ENCODE data around the gene ARHGEF11.
"Not testable (repeated sequence)": the region's sequence is repeated elsewhere in the genome, so short reads cannot be mapped to it uniquely, and the experiment has no call there.

ARHGEF11 gene, protein sequence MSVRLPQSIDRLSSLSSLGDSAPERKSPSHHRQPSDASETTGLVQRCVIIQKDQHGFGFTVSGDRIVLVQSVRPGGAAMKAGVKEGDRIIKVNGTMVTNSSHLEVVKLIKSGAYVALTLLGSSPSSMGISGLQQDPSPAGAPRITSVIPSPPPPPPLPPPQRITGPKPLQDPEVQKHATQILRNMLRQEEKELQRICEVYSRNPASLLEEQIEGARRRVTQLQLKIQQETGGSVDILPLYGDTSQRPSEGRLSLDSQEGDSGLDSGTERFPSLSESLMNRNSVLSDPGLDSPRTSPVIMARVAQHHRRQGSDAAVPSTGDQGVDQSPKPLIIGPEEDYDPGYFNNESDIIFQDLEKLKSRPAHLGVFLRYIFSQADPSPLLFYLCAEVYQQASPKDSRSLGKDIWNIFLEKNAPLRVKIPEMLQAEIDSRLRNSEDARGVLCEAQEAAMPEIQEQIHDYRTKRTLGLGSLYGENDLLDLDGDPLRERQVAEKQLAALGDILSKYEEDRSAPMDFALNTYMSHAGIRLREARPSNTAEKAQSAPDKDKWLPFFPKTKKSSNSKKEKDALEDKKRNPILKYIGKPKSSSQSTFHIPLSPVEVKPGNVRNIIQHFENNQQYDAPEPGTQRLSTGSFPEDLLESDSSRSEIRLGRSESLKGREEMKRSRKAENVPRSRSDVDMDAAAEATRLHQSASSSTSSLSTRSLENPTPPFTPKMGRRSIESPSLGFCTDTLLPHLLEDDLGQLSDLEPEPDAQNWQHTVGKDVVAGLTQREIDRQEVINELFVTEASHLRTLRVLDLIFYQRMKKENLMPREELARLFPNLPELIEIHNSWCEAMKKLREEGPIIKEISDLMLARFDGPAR (N-terminal part only)

DNA sequence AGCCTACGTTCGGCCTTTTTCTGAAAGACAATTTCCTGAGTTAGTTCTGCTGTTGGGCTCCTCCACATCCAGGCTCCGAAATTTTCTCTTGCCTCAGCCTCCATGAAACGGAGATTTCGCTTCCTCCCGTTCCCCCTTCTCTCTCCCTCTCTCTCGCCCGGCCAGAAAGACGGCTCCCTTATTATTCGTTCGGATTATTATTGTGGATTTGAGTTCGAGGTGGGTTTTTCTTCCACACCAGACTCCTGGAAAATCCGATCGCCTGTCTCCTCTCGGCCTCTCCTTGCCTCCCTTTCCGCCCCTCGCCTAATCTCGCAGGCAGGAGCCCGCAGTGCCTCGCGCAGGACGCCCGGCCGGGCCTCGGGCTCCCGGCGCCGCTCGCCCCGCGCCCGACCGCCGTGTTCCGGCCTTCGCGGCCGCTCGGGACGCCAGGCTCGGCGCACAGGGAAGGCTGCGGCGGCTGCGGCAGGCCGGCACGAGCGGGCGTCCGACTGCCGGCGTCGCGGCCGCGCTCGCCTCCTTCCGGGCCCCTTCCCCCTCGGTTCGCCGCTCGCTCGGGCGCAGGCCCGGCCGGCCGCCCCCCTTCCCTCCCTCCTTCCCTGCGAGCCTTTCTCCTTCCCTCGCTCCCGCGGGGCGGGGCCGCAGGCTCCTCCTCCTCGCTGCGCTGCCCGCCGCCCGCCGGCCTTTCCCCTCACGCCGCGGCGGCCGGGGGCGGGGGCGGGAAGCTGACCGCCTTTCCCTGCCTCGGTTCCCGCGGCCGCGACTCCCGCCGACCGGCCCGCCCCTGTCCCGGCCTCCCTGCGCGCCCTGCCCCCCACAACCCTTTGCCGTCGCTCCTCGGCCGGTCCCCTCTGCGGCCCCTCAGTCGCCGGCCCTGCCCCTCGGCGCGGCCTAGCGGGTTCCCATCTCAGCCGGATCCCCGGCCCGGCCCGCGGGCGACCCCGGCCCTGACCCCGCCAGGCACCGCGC is at the start of gene ARHGEF11:
TSS of gene ARHGEF11 (minus strand) at position 493 of the 969 bp plus-strand sequence. CDS start 1,412 bp downstream, outside the sequence.
- peak; percentile 91 for DNase-seq (ENCODE audit: low spot score)

- DNase-seq (ENCODE audit: low spot score): no peak
These were observed 49.5 kb upstream of the ARHGEF11 start for GRCh38 chr1:157095091-157095490.

DNA sequence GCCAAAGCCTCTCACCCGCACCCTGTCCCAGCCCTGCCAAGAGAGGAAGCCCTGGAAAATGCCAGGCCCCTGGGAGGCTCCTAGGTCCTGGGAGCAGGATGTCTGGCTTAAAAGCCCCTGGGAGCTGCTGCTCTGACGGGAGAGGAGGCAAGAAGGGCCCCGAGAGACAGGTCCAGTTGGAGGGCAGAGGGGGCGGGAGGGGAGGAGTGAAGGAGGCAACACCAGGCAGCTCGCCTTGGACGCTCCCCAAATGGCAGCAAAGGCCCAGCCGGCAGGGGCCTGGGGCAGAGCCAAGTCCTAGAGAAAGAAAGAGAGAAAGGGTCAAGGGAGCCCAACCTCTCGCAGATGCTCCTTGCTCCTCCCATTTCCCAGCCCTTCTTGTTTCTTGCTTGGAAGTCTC is 47.3 kb upstream of the ARHGEF11 start:
- DNase-seq (ENCODE audit: low spot score): no peak

- DNase-seq (ENCODE audit: low spot score): no peak
These were observed 46.2 kb upstream of the ARHGEF11 start for GRCh38 chr1:157091668-157092273.

DNA sequence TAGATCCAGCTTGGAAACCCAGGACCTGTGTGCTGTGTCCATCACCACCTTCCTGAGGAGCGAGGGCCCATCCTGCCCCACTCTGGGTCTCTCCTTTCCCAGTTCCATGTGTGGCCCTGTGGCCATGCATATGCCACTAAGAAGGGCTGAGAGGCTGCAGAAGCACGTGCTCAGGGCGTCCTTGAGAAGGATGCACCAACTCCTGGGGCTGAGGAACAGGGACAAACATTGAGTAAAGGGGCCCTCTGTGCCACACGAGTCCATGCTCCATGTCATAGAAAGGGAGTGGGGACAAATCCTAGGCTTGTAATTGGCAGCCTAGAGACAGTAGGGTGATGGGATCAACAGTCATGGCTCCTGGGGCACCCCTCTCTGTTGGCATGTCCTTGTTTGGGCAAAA is 45.6 kb upstream of the ARHGEF11 start:
- no peak for DNase-seq (ENCODE audit: low spot score)

GRCh38 chr1:157090771-157091170 is 45.2 kb upstream of the ARHGEF11 start:
- no peak for DNase-seq (ENCODE audit: low spot score)

- DNase-seq (ENCODE audit: low spot score): peak; percentile 60
These were observed 44.7 kb upstream of the ARHGEF11 start for GRCh38 chr1:157090196-157090647.

GRCh38 chr1:157089789-157090188 is 44.2 kb upstream of the ARHGEF11 start:
- no peak for DNase-seq (ENCODE audit: low spot score)

DNA sequence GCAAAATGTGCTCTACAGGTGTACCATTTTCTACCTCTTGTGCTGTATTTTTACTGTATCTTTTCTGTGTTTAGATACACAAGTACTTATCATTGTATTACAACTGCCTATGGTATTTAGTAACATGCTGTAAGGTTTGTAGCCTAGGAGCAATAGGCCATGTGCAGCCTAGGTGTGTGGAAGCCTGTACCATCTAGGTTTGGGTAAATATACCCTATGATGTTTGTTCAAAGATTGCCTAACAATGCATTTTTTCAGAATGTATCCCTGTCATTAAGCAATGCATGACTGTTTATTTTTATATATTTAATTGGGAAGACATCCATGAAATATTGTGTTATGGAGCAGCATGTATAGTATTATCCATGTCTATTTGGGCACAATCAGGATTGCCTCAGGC is 43.1 kb upstream of the ARHGEF11 start:
- no peak for DNase-seq (ENCODE audit: low spot score)

DNA sequence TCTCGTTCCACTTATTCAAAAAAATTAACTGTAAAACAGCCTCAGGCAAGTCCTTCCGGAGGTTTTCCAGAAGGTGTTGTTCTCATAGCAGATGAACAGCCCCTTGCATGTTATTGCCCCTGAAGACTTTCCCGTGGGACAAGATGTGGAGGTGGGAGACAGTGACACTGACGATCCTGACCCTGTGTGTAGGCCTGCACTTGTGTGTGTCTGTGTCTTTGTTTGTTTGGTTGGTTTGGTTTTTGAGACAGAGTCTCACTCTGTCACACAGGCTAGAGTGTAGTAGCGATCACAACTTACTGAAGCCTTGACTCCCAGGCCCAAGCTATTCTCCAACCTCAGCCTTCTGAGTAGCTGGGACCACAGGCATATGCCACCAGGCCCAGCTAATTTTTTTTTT is 41.5 kb upstream of the ARHGEF11 start:
- DNase-seq (ENCODE audit: low spot score): no peak

- DNase-seq (ENCODE audit: low spot score): no peak
These were observed 40.8 kb upstream of the ARHGEF11 start for GRCh38 chr1:157086299-157086698.

DNA sequence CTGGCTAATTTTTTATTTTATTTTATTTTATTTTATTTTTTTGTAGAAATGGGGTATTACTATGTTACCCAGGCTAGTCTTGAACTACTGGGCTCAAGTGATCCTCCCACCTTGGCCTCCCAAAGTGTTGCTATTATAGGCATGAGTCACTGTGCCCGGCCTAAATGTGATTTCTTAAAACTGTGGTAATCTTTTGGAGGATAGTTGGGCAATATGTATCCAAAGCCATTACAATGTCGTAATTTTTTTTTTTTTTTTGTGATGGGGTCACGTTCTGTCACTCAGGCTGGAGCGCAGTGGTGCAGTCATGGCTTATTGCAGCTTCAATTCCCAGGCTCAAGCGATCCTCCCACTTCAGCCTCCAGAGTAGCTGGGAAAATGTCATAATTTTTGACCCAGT is 39.9 kb upstream of the ARHGEF11 start:
- no peak for DNase-seq (ENCODE audit: low spot score)

DNA sequence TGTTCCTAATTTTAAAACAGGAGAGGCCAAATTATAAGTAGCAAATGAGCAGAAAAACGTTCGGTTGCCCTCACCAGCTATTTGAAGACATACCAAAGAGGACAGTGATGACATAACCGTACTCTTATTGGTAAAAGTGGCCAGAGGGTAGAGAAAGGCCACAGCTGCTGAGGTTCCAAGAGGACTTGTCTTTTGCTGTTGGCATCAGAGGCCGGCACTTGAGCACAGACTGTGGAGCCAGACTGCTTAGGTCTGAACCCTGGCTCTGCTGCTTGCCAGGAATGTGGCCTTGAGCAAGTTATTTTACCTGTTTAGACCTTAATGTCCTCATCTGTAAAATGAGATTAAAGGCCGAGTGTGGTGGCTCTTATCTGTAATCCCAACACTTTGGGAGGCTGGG is 39.2 kb upstream of the ARHGEF11 start:
- DNase-seq (ENCODE audit: low spot score): no peak

- no peak for DNase-seq (ENCODE audit: low spot score)
These were observed 36.2 kb upstream of the ARHGEF11 start for GRCh38 chr1:157081707-157082106.

DNA sequence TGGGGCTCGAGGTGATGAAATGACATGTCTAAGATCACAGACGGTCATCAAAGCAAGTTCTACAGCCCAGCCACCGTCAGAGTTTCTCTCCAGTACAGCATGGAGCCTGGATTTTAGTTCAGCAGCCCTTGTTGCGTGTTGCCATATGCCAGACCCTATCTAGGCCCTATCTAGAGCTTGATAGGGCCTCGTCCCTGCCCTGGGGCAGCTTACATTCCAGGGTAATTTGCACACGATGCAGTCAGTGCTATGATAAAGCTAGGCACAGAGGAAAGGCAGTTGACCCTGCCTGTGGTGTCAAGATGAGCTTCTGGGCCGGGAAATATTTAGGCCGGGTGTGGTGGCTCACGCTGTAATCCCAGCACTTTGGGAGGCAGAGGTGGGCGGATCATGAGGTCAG is 35.2 kb upstream of the ARHGEF11 start:
- no peak for DNase-seq (ENCODE audit: low spot score)

DNA sequence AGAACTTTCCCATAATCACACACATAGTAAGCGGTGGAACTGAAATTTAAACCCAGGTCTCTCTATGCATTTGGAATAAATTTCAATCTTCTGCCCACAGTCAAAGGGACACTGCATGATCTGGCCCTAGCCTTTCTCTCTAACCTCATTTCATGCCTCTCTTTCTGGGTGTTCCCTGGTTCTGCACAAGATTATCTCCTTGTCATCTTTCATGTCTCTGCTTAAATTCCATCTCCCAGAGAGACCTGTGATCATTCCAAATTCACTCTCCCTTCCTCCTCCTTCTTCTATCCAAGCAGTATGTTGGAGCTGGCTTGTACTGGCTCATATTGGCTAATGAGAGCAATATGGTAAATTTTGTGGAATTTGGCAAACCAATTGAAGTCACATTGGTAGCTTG is 31.9 kb upstream of the ARHGEF11 start:
- DNase-seq (ENCODE audit: low spot score): no peak

- DNase-seq (ENCODE audit: low spot score): peak; percentile 39
These were observed 28.6 kb upstream of the ARHGEF11 start for GRCh38 chr1:157073944-157074685.

GRCh38 chr1:157069601-157070000 is 24.1 kb upstream of the ARHGEF11 start:
- DNase-seq (ENCODE audit: low spot score): no peak

DNA sequence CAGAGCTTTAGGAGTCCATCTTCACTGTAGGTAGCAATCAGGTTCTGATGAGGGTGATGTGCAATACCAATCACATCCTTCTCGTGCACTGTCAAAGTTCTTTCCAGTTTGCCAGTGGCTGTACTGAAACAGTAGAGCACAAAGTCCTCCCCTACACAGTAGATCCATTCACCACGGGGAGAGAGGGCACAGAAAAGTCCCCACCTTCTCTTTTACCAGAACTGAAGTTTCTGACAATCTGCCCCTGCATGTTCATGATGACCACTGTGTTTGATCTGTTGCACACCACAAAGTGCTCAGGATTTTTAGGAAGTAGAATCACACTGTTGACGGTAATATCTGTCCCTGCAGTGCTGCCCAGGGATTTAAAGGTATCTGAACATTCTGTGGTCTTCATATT is 13.7 kb upstream of the ARHGEF11 start:
- not testable (repeated sequence) for DNase-seq (ENCODE audit: low spot score)

GRCh38 chr1:157056269-157056668 is 10.7 kb upstream of the ARHGEF11 start:
- no peak for DNase-seq (ENCODE audit: low spot score)

DNA sequence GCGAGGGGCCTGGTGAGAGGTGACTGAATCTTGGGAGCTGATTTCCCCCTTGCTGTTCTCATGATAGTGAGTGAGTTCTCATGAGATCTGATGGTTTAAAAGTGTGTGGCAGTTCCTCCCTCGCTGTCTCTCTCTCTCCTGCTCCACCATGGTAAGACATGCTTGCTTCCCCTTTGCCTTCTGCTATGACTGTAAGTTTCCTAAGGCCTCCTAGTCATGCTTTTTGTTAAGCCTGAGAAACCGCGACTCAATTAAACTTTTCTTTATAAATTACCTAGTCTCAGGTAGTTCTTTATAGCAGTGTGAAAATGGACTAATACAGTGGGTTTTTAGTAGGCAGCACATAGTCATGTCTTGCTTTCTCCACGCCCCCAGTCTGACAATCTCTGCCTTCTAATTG is 10.2 kb upstream of the ARHGEF11 start:
- not testable (repeated sequence) for DNase-seq (ENCODE audit: low spot score)

Measured in putamen (tissue), 1 donor.